Stimulated activated CD8-positive, alpha-beta memory T cell treated with anti-CD3 and anti-CD28 coated beads, Interleukin-15, amount 100 ng/mL, for 48 hours (primary cell): Measurements from ENCODE around the gene GYS2.

ENCODE experiments used
- DNase-seq, 2 donors: peaks; one replicate each; pipeline ENCODE4 v3.0.0-alpha.2; 2020; ENCODE audit warnings: low read depth in 2 of 2

The GYS2 gene

DNA sequence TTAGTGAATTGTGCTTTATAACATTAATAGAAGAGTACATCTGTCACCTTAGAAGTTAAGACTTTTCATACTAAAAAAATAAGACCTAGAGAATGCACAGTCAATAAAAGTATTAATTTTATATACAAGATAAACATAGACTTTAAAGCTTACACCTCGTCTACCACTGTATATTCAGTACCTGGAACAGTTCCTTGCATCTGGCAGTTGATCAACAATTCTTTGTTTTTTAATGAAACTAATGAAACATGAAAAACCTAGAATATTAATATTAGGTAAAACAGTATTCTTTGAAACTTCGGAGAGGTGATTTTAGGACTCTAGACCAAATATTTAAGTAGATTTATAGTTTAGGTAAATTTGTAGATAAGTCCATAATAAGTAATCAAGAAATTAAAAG lies 98.8 kb downstream of the GYS2 start:
- DNase-seq: no peak

DNA sequence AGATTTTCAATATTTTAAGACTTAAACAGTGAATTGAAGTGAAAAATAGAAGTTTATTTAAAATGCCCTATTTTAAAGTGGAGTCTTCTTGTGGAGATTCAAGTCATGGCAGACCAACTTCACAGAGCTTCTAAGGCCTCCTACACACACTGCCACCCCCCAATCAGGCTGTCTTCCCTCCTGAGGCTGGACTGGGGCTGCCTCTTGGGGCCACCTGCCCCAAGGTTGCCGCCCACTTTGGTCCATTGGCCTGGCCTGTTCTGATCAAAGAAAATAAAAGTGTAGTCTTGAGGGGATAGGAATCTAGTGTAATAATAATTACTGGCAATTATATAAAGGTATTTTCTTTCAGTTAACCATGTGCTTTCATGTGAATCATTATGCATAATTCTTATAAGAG lies 101.8 kb downstream of the GYS2 start:
- DNase-seq: peak in 1 of 2 donors; percentile 1

DNA sequence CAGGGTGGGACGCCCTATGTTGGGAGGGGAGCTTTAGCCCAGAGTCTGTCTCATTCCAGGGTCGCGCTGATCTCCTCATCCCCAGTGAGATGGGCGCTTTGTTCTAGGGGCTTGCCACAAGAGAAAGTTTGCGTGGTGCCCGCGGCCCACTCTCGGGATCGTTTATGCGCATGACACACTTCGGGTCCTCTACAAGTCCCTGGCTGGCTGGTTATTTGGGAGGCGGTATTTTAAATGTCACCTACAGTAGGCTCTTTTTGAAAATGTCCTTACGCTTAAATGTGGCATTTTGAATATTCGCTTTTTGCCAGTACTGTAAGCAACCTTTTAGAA lies 102.5 kb downstream of the GYS2 start:
- DNase-seq: peak; percentile 4 to 9

- DNase-seq: peak; percentile 80 to 82
These were observed 103.1 kb downstream of the GYS2 start, which contains the start of the genes GOLT1B and RECQL for GRCh38 chr12:21501258-21502163. TSS of gene GOLT1B (plus strand) at chr12:21501789. CDS start at chr12:21501924, 135 bp downstream. TSS of gene RECQL (minus strand) at chr12:21501635. CDS start at chr12:21499570, 2,065 bp downstream.

GRCh38 chr12:21500786-21501257 lies 103.8 kb downstream of the GYS2 start:
- DNase-seq: no peak

- DNase-seq: no peak
These were observed 104.9 kb downstream of the GYS2 start for GRCh38 chr12:21499765-21500164.
